ENCODE measurements around the gene SUPT4H1.

DNA sequence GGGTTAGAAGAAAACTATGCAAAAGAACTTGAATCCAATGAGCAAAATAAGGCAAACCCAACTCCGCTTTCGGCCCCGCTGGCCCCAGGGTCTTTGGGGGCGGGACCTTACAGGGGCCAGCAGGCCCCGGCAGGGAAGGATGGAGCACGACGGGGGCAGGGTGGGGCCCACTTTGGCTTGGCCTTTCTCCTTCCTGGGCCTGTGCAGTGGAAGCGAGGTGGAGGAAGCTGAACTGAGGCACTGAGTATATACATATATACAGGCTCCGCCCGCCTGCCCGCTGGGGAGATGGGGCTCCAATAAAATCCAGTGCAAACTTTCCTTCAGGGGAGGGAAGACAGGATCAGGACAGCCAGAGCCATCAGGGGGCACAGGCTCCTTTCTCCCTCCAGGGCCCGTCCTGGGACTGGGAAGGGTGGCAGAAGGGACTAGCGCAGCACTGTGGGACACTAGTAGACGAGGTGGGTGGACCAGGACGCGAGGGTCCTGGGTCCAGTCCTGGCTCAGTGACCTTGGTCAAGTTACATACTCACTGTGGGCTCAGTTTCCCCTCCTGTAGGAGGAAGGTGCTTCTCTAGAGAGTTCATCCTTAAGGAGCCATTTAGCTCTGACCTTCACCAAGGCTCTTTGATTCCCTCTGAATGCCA, 50.4 kb downstream of the SUPT4H1 start:
- TF ChIP-seq, protein P1, sequence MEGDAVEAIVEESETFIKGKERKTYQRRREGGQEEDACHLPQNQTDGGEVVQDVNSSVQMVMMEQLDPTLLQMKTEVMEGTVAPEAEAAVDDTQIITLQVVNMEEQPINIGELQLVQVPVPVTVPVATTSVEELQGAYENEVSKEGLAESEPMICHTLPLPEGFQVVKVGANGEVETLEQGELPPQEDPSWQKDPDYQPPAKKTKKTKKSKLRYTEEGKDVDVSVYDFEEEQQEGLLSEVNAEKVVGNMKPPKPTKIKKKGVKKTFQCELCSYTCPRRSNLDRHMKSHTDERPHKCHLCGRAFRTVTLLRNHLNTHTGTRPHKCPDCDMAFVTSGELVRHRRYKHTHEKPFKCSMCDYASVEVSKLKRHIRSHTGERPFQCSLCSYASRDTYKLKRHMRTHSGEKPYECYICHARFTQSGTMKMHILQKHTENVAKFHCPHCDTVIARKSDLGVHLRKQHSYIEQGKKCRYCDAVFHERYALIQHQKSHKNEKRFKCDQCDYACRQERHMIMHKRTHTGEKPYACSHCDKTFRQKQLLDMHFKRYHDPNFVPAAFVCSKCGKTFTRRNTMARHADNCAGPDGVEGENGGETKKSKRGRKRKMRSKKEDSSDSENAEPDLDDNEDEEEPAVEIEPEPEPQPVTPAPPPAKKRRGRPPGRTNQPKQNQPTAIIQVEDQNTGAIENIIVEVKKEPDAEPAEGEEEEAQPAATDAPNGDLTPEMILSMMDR (IDR thresholded peaks at IDR 0.05; ENCODE audit: low read depth, low read length), result no peak
- no peak for TF ChIP-seq EZH2phosphoT487 (IDR thresholded peaks at IDR 0.05; ENCODE audit: low read depth)

Data from OCI-LY3 (cell line).